ENCODE data around the gene RFC3.

GRCh38 chr13:33787051-33787591 is 30.8 kb upstream of the RFC3 start:
- TF ChIP-seq POLR2AphosphoS5 (IDR thresholded peaks at IDR 0.05; ENCODE audit: low read depth, low read length) (no peak), CTCF (IDR thresholded peaks at IDR 0.05) (no peak), REST (IDR thresholded peaks at IDR 0.05; ENCODE audit: insufficient read depth in 1 of 2, low read depth in 2 of 2, low read length in 1 of 2) (no peak), TCF7L2 (IDR thresholded peaks at IDR 0.05; ENCODE audit: low read depth, low read length) (no peak), SIN3A (IDR thresholded peaks at IDR 0.05; ENCODE audit: borderline replicate concordance, insufficient read depth, low read depth, low read length) (no peak)

All from Panc1 (cell line).